Right renal pelvis (tissue), 4 donors: ENCODE measurements around the gene RNMT. TPM values are rescaled to one million over a fixed set of nuclear protein-coding genes. Genes with fewer than 3 reads are reported as not detected.
"Not testable (repeated sequence)": the region's sequence is repeated elsewhere in the genome, so short reads cannot be mapped to it uniquely, and the experiment has no call there.

ENCODE experiments used
- DNase-seq, 4 donors: peaks; one replicate each; pipeline ENCODE4 v3.0.0-alpha.2; 2013; ENCODE audit warnings: low read depth in 4 of 4, low spot score in 3 of 4, missing footprints in 1 of 4
- polyA plus RNA-seq, 4 donors: library from polyadenylated mRNA; unstranded; fragments of 120-200 nt; gene quantifications; one replicate each; pipeline ENCODE4 v1.2.1, GENCODE V29; 2013; ENCODE audit not compliant: insufficient read length in 4 of 4

The RNMT gene
- polyA plus RNA-seq, 4 donors, result 50.4 to 60.0 (median 54.8) TPM

- no peak for DNase-seq
These were observed 4.0 kb downstream of the RNMT start for GRCh38 chr18:13730481-13730880.

GRCh38 chr18:13735681-13736080 is 9.2 kb downstream of the RNMT start:
- no peak for DNase-seq

GRCh38 chr18:13745696-13746095 is 19.2 kb downstream of the RNMT start:
- DNase-seq, result no peak

- no peak for DNase-seq
These were observed 20.2 kb downstream of the RNMT start for GRCh38 chr18:13746633-13747032.

GRCh38 chr18:13751599-13751998 is 25.1 kb downstream of the RNMT start:
- DNase-seq, result not testable (repeated sequence)

- no peak for DNase-seq
These were observed 29.8 kb downstream of the RNMT start for GRCh38 chr18:13756261-13756660.

- no peak for DNase-seq
These were observed 30.2 kb downstream of the RNMT start for GRCh38 chr18:13756671-13757070.

- no peak for DNase-seq
These were observed 32.1 kb downstream of the RNMT start for GRCh38 chr18:13758622-13759021.

GRCh38 chr18:13760047-13760446 is 33.6 kb downstream of the RNMT start:
- no peak for DNase-seq

- no peak for DNase-seq
These were observed 36.4 kb downstream of the RNMT start for GRCh38 chr18:13762690-13763439.

- DNase-seq, result no peak
These were observed 48.6 kb downstream of the RNMT start for GRCh38 chr18:13775058-13775457.

- DNase-seq, result no peak
These were observed 64.7 kb downstream of the RNMT start for GRCh38 chr18:13791181-13791580.

- DNase-seq, result no peak
These were observed 67.3 kb downstream of the RNMT start for GRCh38 chr18:13793819-13794218.

GRCh38 chr18:13796515-13796914 is 70.0 kb downstream of the RNMT start:
- DNase-seq, result no peak

GRCh38 chr18:13797157-13797611 is 70.7 kb downstream of the RNMT start:
- DNase-seq, result no peak

- no peak for DNase-seq
These were observed 72.9 kb downstream of the RNMT start for GRCh38 chr18:13799396-13799795.

GRCh38 chr18:13800505-13801259 is 74.2 kb downstream of the RNMT start:
- DNase-seq, result peak in 3 of 4 donors; percentile 43 to 58 (median 47)

- DNase-seq, result peak in 1 of 4 donors; percentile 32
These were observed 74.8 kb downstream of the RNMT start for GRCh38 chr18:13801260-13801601.

GRCh38 chr18:13804305-13804704 is 77.8 kb downstream of the RNMT start:
- no peak for DNase-seq

GRCh38 chr18:13808294-13809042 is 82.0 kb downstream of the RNMT start:
- DNase-seq, result no peak

GRCh38 chr18:13809043-13809430 is 82.6 kb downstream of the RNMT start:
- DNase-seq, result no peak
